ENCODE data around the gene ARRDC1.
A peak's percentile ranks its signal among the peaks of the same experiment; 100 is the strongest.

Gene ARRDC1

DNA sequence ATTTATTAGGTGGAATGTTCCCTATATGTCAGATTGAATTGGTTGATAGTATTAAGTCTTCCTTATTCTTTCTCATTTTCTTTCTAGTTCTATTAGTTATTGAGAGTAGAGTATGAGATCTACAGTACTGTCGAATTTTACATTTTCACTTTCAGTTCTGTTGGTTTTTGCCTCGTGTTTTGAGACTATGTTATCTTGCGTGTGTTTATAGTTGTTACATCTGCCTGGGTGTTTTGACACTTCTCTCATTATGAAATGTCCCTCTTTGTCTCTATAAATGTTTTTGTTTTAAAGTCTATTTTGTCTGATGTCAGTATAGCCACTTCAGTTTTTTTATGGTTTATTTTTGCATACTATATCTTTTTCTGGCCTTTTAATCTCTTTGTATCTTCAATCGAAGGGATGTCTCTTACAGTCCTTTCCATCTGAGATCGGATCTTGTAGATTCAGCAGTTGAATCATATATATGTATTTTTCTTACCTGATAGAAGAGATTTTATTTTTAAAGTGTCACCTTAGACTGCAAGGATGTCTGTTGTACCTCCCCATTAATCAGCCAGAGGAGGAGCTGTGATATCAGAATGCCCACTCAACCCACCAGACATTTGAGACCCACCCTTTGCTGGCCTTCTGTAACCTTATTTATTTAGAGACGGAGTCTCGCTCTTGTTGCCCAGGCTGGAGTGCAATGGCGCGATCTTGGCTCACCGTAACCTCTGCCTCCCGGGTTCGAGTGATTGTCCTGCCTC, 34.0 kb downstream of the ARRDC1 start:
- DNase-seq (ENCODE audit: low spot score) = peak; percentile 43

DNA sequence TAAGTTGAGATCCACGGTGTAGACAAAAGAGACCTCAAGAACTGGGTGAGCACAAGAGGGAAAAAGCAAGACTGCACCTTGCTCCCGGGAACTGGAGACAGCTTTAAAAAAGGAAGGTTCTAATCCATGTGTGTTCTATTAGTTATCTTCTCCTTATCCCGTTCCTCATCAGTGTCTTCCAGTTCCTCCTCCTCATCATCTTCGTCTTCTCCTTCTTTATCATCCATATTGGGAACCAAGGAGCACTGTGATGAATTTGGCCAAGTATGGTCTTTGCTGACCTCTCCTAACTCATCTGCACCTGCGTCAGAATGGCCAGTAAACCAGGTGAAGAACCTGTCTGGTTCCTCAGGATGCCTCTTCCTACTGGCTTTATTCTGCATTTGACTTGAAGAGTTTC, 35.4 kb downstream of the ARRDC1 start:
- no peak for DNase-seq (ENCODE audit: low spot score)

DNA sequence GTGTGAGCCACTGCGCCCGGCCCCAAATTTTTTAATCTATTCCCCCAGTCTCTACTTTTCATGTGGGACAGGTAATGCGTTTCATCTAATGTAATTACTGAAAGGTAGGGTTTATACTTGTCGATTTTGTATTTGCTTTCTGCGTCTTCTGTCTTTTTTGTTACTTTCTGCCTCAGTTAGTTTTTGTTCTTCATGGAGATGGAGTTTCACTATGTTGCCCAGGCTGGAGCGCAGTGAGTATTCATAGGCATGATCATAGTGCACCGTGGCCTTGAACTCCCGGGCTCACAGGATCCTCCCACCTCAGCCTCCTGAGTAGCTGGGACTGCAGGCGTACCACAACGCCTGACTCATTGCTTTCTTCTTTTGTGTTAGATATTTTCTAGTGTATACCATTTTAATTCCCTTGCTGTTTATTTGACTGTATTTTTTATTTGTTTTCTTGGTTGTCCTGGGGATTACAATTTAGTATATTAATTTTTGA, 36.7 kb downstream of the ARRDC1 start:
- no peak for DNase-seq (ENCODE audit: low spot score)

DNA sequence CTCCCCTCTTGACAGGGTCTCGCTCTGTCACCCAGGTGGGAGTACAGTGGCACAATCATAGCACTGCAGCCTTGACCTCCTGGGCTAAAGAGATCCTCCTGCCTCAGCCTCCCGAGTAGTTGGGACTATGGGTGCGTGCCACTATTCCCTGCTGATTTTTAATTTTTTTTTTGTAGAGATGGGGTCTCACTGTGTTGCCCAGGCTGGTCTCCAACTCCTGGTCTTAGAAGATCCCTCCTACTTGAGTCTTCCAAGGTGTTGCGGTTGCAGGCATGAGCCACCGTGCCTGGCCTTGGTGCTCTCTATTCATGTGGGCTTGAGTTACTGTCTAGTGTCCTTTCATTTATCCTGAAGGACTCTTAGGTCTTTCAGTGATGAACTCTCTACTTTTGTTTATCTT, 37.4 kb downstream of the ARRDC1 start:
- no peak for DNase-seq (ENCODE audit: low spot score)

DNA sequence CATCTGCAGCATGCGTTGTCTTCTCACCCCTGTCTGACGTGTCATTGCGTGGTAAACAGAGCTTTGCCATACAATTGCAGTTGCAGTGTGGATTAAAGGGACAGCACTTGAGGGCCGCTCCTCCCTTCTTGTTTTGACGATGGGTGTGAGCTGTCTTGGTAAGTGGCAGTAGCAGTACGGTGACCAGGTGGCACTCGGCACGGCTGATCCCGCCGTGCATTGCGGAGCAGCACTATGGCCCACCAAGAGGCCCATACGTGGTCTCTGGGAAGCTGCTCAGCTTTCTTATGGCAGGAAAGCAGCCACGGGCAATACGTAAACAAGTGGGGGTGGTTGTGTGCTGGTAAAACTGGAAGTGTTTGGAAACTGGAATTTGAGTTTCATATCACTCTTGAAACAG, 38.4 kb downstream of the ARRDC1 start:
- DNase-seq (ENCODE audit: low spot score) = no peak

DNA sequence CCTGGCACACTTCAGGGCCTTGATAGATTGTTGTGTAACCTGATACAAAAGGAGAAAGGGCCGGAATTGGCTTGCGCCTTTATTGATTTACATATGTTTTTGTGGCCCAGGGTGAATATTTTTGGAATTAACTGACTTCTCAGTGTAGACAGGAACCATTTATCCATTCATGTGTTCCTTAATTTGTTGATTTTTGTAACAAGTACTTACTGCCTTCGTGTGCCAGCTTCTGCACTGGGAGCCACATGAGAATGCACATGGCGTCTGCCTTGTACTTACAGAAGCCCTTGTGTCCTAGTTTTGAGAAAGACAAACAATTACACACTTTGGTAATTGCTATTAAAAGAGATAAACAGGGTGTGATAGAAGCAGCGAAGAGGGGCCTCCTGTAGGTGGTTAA, 39.7 kb downstream of the ARRDC1 start:
- no peak for DNase-seq (ENCODE audit: low spot score)

DNA sequence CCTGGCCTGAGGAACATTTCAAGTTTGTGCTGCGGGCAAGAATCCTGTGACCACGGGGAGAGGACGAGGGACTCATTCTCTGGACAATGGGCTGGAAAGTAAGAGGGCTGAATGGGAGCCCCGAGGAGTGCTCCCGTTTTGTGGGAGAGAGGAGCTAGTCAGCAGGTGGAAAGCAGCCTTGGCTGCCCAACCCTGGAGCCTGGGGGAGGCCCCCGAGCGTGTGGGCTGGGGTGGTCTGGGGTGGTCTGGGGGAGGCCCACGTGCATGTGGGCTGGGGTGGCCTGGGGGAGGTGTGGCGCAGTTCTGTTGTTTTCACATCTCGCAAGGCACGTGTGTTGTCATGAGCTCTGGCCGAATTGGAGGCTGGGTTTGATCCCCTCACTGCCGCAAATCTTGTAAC, 40.9 kb downstream of the ARRDC1 start:
- no peak for DNase-seq (ENCODE audit: low spot score)

DNA sequence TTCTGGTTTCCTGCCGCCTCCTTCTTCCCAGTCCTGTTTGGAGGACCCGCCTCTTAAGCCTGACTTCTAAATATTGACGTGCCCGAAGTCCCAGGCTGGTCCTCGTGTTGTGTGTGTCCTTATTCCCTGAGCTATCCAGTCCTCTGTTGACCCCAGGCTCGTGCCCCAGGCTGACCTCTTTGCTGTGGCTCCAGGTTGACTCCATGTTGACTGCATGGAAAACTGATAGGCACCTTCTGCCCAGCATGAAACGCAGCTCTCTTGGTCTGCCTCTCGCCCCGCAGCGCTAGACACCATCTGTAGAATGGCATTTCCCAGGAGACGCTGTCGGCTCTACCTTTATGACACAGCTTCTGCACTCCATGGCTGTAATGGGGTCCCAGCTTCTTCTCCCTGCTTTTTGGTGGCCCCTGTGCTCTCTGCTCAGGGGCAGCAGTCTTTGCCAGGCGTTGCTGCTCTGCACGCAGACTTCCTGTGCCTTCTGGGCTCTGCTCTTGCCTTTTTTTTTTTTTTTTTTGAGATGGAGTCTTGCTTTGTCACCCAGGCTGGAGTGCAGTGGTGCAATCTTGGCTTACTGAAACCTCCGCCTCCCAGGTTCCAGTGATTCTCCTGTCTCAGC, 41.7 kb downstream of the ARRDC1 start:
- DNase-seq (ENCODE audit: low spot score) = no peak

DNA sequence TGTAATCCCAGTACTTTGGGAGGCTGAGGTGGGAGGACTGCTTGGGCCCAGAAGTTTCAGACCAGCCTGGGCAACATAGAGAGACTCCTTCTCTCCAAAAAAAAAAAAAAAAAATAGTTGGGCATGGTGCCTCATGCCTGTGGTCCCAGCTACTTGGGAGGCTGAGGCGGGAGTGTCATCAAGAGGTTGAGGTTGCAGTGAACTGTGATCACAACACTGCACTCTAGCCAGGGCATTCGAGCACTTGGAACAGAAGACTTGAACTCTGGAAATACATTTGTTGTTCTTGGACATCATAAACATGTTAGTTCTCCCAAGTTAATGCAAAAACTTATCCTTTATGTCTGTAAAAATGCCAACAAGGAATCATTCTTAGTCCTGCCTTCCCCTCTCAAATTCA, 42.9 kb downstream of the ARRDC1 start:
- no peak for DNase-seq (ENCODE audit: low spot score)

DNA sequence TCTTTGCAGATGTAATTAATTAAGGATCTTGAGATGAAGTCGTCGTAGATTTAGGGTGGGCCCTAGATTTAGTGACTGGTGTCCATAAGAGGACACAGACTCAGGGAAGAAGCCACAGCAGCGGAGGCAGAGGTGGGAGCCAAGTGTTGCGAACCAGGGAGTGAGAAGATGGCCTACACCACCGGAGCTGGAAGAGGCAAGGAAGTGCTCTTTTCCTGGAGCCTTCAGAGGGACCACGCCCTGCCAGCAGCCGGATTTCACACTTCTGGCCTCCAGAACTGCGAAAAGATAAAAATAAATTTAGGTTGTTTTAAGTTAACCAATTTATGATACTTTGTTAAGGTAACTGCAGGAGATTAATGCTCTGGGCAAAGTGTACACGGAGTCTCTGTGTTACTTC, 44.1 kb downstream of the ARRDC1 start:
- DNase-seq (ENCODE audit: low spot score) = no peak

DNA sequence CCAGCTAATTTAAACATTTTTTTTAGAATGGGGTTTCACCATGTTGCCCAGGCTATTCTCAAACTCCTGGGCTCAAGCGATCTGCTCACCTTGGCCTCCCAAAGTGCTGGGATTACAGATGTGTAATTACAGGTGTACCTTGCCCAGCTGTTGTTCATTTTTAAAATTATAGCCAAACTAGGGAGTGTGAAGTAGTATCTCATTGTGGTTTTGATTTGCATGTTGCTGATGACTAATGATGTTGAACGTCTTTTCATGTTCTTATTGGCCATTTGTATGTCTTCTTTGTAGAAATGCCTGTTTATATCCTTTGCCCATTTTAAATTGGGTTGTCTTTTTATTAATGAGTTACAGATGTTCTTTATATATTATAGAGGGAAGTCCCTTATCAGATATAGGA, 44.8 kb downstream of the ARRDC1 start:
- DNase-seq (ENCODE audit: low spot score) = peak; percentile 2

DNA sequence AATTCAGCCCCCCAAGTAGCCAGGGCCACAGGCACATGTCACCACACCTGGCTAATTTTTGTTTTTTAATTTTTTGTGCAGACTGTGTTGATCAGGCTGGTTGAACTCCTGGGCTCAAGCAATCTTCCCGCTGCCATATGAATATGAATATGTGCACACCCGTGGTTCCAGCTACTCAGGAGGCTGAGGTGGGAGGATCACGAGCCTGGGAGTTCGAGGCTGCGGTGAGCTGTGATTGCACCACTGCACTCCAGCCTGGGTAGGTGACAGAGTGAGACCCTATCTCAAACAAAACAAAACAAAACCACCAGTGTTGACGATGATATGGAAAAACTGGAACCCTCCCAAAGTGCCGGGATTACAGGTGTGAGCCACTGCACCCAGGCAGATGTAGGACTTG, 45.3 kb downstream of the ARRDC1 start:
- no peak for DNase-seq (ENCODE audit: low spot score)

DNA sequence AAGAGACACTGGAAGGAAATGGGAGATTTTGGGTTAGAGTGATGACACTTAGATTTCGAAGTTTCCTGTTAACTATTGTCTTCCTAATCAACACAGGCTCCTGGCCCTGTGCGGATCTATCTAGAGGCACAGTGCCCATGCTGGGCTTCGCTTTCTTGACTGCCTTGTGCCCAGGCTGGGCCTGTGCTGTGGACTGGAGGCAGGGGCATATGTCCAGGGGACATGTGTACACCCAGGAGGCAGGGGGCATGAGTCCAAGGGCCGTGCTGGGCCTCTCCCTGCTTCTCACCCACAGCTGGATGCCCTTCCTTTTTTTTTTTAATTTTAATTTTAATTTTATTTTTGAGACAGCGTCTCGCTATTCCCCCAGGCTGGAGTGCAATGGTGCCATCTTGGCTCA, 50.9 kb downstream of the ARRDC1 start:
- no peak for DNase-seq (ENCODE audit: low spot score)

DNA sequence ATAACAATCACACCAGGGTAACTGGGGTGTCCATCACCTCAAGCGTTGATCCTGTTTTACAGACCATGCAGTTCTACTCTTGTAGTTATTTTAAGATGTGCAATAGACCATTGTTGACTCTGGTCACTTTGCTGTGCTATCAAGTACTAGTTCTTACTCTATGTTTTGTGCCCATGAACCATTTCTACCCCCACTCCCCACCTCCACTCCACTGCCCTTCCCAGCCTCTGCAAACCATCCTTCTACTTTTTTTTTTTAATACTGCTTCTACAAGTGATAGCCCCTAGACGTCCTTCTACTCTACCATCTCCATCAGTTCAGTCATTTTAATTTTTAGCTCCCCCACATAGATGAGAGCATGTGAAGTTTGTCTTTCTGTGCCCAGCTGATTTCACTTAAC, 52.1 kb downstream of the ARRDC1 start:
- no peak for DNase-seq (ENCODE audit: low spot score)

DNA sequence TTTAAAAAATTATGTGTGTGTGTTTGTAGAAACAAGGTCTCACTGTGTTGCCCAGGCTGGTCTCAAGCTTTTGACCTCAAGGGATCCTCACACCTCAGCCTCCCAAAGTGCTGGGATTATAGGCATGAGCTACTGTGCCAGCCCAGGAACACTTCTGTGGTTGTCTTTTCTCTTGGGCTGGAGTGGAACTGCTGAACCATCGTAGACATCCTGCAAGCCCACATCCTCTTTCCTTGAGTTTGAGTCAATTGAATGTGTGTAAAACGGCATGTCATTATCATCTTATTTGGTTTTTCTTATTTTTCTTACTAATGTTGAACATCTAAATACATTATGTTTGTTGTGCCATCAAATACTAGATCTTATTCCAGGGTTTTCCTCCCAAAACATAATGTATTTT, 53.3 kb downstream of the ARRDC1 start:
- no peak for DNase-seq (ENCODE audit: low spot score)

DNA sequence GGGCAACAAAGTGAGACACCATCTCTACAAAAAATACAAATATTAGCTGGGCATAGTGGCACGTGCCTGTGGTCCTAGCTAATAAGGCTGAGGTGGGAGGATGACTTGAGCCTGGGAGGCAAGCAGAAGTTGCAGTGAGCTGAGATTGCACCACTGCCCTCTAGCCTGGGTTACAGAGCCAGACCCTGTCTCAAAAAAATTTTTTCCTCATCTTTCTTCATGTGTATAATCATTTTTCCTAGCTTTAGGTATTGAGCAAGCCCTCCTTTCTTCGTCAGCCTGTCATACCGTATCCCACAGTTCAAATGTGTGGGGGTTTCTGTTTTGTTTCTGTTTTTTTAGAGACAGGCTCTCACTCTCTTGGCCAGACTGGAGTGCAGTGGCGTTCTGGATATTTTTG, 54.7 kb downstream of the ARRDC1 start:
- DNase-seq (ENCODE audit: low spot score) = no peak

DNA sequence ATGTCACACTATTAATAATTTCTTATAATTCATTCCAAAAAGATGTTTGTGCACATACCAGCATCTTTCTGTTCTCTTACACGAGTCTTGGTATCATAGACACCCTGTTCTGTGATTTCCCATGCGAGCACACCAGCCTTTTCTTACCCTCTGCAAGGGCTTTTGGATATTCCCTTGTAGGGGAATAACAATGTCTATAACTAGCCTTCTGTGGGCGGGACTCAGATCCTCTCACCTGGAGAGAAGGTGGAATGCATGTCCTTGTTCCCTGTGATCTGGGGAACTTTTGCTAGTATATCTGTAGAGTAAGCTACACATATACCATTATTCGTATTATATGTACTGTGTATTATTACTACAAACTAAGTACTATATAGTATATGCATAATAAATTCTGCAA, 58.1 kb downstream of the ARRDC1 start:
- DNase-seq (ENCODE audit: low spot score) = no peak

DNA sequence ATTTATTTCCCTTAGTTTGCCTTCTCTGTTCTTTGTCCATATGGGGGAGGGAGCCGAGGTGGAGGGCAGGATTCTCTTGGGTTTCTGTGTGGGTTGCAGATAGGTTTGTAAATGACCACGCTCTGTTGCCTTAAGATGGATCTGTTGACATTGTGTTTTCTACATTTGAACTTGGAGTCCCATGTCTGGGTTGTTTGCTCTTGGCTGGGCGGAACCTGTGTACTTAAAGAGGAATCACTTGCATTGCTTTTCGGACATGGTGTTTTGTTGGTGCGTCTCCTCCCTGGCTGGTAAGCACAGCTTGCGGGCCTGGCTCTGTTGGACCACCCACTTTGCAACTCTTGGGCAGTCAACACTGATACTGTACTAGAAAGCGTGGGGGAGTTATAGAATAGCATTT, 59.2 kb downstream of the ARRDC1 start:
- DNase-seq (ENCODE audit: low spot score) = no peak

Data from CD4-positive, alpha-beta T cell treated with Interleukin-2 at 100 ng/mL for 4 hours (primary cell).